ENCODE data around the gene SLC13A3. TPM values are rescaled to one million over a fixed set of nuclear protein-coding genes. Genes with fewer than 3 reads are reported as not detected.

Gene SLC13A3
- total and polyA plus RNA-seq, 2 of the 4 experiments (the other 2 are of a cell fraction), result 2.5 to 4.2 TPM

- BruUV-seq (replicated peaks), result no TSS peak
- POLR2A ChIA-PET (ENCODE audit: unreplicated experiment), result no interaction called here
These were observed 78.0 kb downstream of the SLC13A3 start for GRCh38 chr20:46573234-46573633.

More at GRCh38 chr20:46573234-46573633, 78.0 kb downstream of the SLC13A3 start:
- dilution Hi-C loops (cut with HindIII; ENCODE audit: low sequenced_read_pairs, unreplicated experiment) (no loop called here), intact Hi-C loops (cut with micrococcal nuclease) (no loop called here), in situ Hi-C loops (cut with MboI; ENCODE audit: low sequenced_read_pairs) (no loop called here)
- no peak overlapping the region for H2BK5ac ChIP-seq (ENCODE audit: low read depth, low read length, poor library complexity, severe bottlenecking)
- no peaks in the 10 kb centered on the region for H3K36me3 ChIP-seq (ENCODE audit: control insufficient read depth, insufficient read depth, low read length)
- no peak overlapping the region for H3K18ac ChIP-seq (ENCODE audit: low read depth, low read length)
- H2BK120ac ChIP-seq (ENCODE audit: low read depth, low read length), result no peak overlapping the region
- H3K4me1 ChIP-seq (ENCODE audit: control insufficient read depth, insufficient read depth, low read length), result peaks cover 4% of the 10 kb centered on the region; the same call in 1 of the 2 replicates
- DNase-seq (no peak), ATAC-seq (ENCODE audit: low read depth) (no peak)
- H2BK20ac ChIP-seq (ENCODE audit: low read depth, low read length), result no peak overlapping the region
- no peaks in the 10 kb centered on the region for H3K79me1 ChIP-seq (ENCODE audit: low read depth in 1 of 2, low read length in 2 of 2)
- no peak overlapping the region for H2BK15ac ChIP-seq (ENCODE audit: low read depth, low read length)
- no peaks in the 10 kb centered on the region for H3K9me3 ChIP-seq (ENCODE audit: control insufficient read depth, insufficient read depth, low read length)
- H3K9me1 ChIP-seq (ENCODE audit: insufficient read depth, low read length), result no peaks in the 10 kb centered on the region
- WGBS, 2 experiments (ENCODE audit: extremely low coverage in 2 of 2, insufficient read length in 1 of 2), result 80% methylated on average over 3 of the region's 6 CpGs; no CpG with 5 or more reads in 1 of the 2 experiments
- H2AK9ac ChIP-seq (replicated peaks; ENCODE audit: low read depth, low read length, poor library complexity), result no peak overlapping the region
- no peak overlapping the region for H3K14ac ChIP-seq (replicated peaks; ENCODE audit: low read depth, low read length)
- no peaks in the 10 kb centered on the region for H4K20me1 ChIP-seq (ENCODE audit: insufficient read depth, low read length)
- no peak overlapping the region for H2AFZ ChIP-seq (replicated peaks; ENCODE audit: low read length, poor library complexity)
- no peak overlapping the region for H2AK5ac ChIP-seq (ENCODE audit: low read depth, low read length)
- CTCF ChIA-PET, result interaction anchor here (1.5 kb wide), 1 partner anchor 11 kb away, joined by 5 read pairs; no protein-coding TSS in a partner anchor
- no peak overlapping the region for H4K91ac ChIP-seq (ENCODE audit: insufficient read depth, low read depth, low read length)
- no peak overlapping the region for H3K4me2 ChIP-seq (ENCODE audit: low read depth, low read length)
- 0 out of 2 replicates have a peak, but pooled peaks cover 2% of the 10 kb centered on the region for H3K27me3 ChIP-seq (ENCODE audit: control insufficient read depth, insufficient read depth, low read length)
- H3K27ac ChIP-seq (ENCODE audit: insufficient read depth, low read length), result no peak overlapping the region
- no peak overlapping the region for H4K8ac ChIP-seq (ENCODE audit: low read depth in 2 of 2, low read length in 2 of 2)
- TF ChIP-seq MAZ (IDR thresholded peaks at IDR 0.05; ENCODE audit: borderline replicate concordance, low read depth, low read length), result no peak
- no peak for TF ChIP-seq NFE2L2 (IDR thresholded peaks at IDR 0.05; ENCODE audit: low read depth, low read length)
- TF ChIP-seq POLR2A (IDR thresholded peaks at IDR 0.05; ENCODE audit: low read depth, low read length), result no peak
- TF ChIP-seq FOS (IDR thresholded peaks at IDR 0.05; ENCODE audit: low read depth, low read length), result no peak
- TF ChIP-seq SMC3 (IDR thresholded peaks at IDR 0.05; ENCODE audit: low read depth, low read length), result no peak
- TF ChIP-seq CHD1 (IDR thresholded peaks at IDR 0.05; ENCODE audit: low read depth, low read length), result no peak
- no peak for TF ChIP-seq CEBPB (IDR thresholded peaks at IDR 0.05; ENCODE audit: low read depth, low read length)
- TF ChIP-seq RFX5 (IDR thresholded peaks at IDR 0.05; ENCODE audit: low read depth, low read length), result no peak
- no peak for TF ChIP-seq MAFK (IDR thresholded peaks at IDR 0.05; ENCODE audit: low read depth, low read length)
- TF ChIP-seq CTCF (conservative IDR thresholded peaks at IDR 0.05; ENCODE audit: low read depth, low read length), result no peak
- TF ChIP-seq MXI1 (IDR thresholded peaks at IDR 0.05; ENCODE audit: borderline replicate concordance, low read depth, low read length), result no peak
- H3K23ac ChIP-seq (ENCODE audit: low read depth, low read length), result no peak overlapping the region
- H3K4ac ChIP-seq (ENCODE audit: low read depth, low read length), result no peak overlapping the region
- H3K56ac ChIP-seq (ENCODE audit: extremely low read depth, insufficient read depth, low read length), result no peak overlapping the region
- H3K9ac ChIP-seq (ENCODE audit: low read depth, low read length), result no peak overlapping the region
- H4K5ac ChIP-seq (ENCODE audit: low read depth, low read length), result no peak overlapping the region
- no peak overlapping the region for H3K4me3 ChIP-seq (ENCODE audit: insufficient read depth, low read depth, low read length)
